ENCODE measurements around the gene NPHS1. TPM values are rescaled to one million over a fixed set of nuclear protein-coding genes. Genes with fewer than 3 reads are reported as not detected.

The NPHS1 gene
- total RNA-seq, 1 experiment from 2014 or later: not detected

Small RNAs within 50 kb of the gene (small RNA-seq; reads per million reads assigned to genes)
- not detected for gene RN7SL402P

Other genes starting within 250 kb of the NPHS1 start
- 71.8 and 75.9 TPM in 2 replicates for gene HAUS5, start 239.8 kb downstream of the NPHS1 start, total RNA-seq (2014; rRNA removed; shearing (Covaris generic))
- 218 and 225 TPM in 2 replicates for gene RBM42, start 223.5 kb downstream of the NPHS1 start, total RNA-seq (2014; rRNA removed; shearing (Covaris generic))
- 2.0 and 3.5 TPM in 2 replicates for gene ETV2, start 210.8 kb downstream of the NPHS1 start, total RNA-seq (2014; rRNA removed; shearing (Covaris generic))
- 846 and 847 TPM in 2 replicates for gene COX6B1, start 204.2 kb downstream of the NPHS1 start, total RNA-seq (2014; rRNA removed; shearing (Covaris generic))
- gene UPK1A, start 186.0 kb downstream of the NPHS1 start, total RNA-seq (2014; rRNA removed; shearing (Covaris generic)): not detected in 2 replicates
- gene ZBTB32, start 147.9 kb downstream of the NPHS1 start, total RNA-seq (2014; rRNA removed; shearing (Covaris generic)): not detected in 2 replicates
- gene KMT2B, start 134.5 kb downstream of the NPHS1 start, total RNA-seq (2014; rRNA removed; shearing (Covaris generic)): 29.3 and 30.9 TPM in 2 replicates
- gene IGFLR1, start 110.1 kb downstream of the NPHS1 start, total RNA-seq (2014; rRNA removed; shearing (Covaris generic)): 10.0 and 13.4 TPM in 2 replicates
- gene U2AF1L4, start 107.1 kb downstream of the NPHS1 start, total RNA-seq (2014; rRNA removed; shearing (Covaris generic)): 20.0 and 20.9 TPM in 2 replicates
- gene PSENEN, start 106.9 kb downstream of the NPHS1 start, total RNA-seq (2014; rRNA removed; shearing (Covaris generic)): 76.2 and 77.0 TPM in 2 replicates
- 13.8 and 15.5 TPM in 2 replicates for gene LIN37, start 103.9 kb downstream of the NPHS1 start, total RNA-seq (2014; rRNA removed; shearing (Covaris generic))
- gene HSPB6, start 95.5 kb downstream of the NPHS1 start, total RNA-seq (2014; rRNA removed; shearing (Covaris generic)): not detected in 2 replicates
- gene PROSER3, start 94.3 kb downstream of the NPHS1 start, total RNA-seq (2014; rRNA removed; shearing (Covaris generic)): 17.2 and 21.3 TPM in 2 replicates
- 4.0 and 57.4 TPM in 2 replicates for gene ARHGAP33, start 76.9 kb downstream of the NPHS1 start, total RNA-seq (2014; rRNA removed; shearing (Covaris generic))
- gene PRODH2, start 39.7 kb downstream of the NPHS1 start, total RNA-seq (2014; rRNA removed; shearing (Covaris generic)): not detected in 2 replicates
- not detected in 2 replicates for gene KIRREL2, start 4.4 kb upstream of the NPHS1 start, total RNA-seq (2014; rRNA removed; shearing (Covaris generic))
- gene APLP1, start 16.1 kb upstream of the NPHS1 start, total RNA-seq (2014; rRNA removed; shearing (Covaris generic)): 7.0 and 12.6 TPM in 2 replicates
- 26.6 and 31.0 TPM in 2 replicates for gene NFKBID, start 48.0 kb upstream of the NPHS1 start, total RNA-seq (2014; rRNA removed; shearing (Covaris generic))
- 0.47 TPM in 1 of 2 replicates, not detected in the other for gene HCST, start 50.0 kb upstream of the NPHS1 start, total RNA-seq (2014; rRNA removed; shearing (Covaris generic))
- not detected in 2 replicates for gene TYROBP, start 55.8 kb upstream of the NPHS1 start, total RNA-seq (2014; rRNA removed; shearing (Covaris generic))
- 3.0 and 6.5 TPM in 2 replicates for gene LRFN3, start 83.9 kb upstream of the NPHS1 start, total RNA-seq (2014; rRNA removed; shearing (Covaris generic))
- gene SDHAF1, start 142.7 kb upstream of the NPHS1 start, total RNA-seq (2014; rRNA removed; shearing (Covaris generic)): 70.6 and 70.7 TPM in 2 replicates
- 8.6 and 9.4 TPM in 2 replicates for gene SYNE4, start 156.3 kb upstream of the NPHS1 start, total RNA-seq (2014; rRNA removed; shearing (Covaris generic))
- 90.6 and 124 TPM in 2 replicates for gene ALKBH6, start 161.7 kb upstream of the NPHS1 start, total RNA-seq (2014; rRNA removed; shearing (Covaris generic))
- 0.13 and 0.31 TPM in 2 replicates for gene CLIP3, start 180.4 kb upstream of the NPHS1 start, total RNA-seq (2014; rRNA removed; shearing (Covaris generic))
- 4.3 and 7.2 TPM in 2 replicates for gene THAP8, start 201.8 kb upstream of the NPHS1 start, total RNA-seq (2014; rRNA removed; shearing (Covaris generic))
- gene WDR62, start 202.4 kb upstream of the NPHS1 start, total RNA-seq (2014; rRNA removed; shearing (Covaris generic)): 44.1 and 49.0 TPM in 2 replicates

All from HT-29 (cell line).